HEK293 (cell line): Measurements from ENCODE around the gene NEU4.
A peak's percentile ranks its signal among the peaks of the same experiment; 100 is the strongest.

ENCODE experiments used
- CTCF ChIA-PET: fragments of 350-600 bp; formaldehyde crosslinking; extraction: SDS; loops from one replicate; lab custom pipeline; 2021; ENCODE audit warnings: antibody characterized with exemption; lab: Yijun Ruan, JAX
- POLR2A ChIA-PET: fragments of 300-600 bp; formaldehyde crosslinking; extraction: SDS; loops from one replicate; lab custom pipeline; 2020; ENCODE audit warnings: antibody characterized with exemption, inconsistent platforms; lab: Yijun Ruan, JAX
- H3K27ac ChIP-seq: fragments of 200-500 bp; sonication (Bioruptor generic); 2 replicates; pipeline ENCODE4 v1.5.1; 2014; ENCODE audit warnings: low read depth, low read length, control low read depth, inconsistent platforms; ENCODE audit errors: extremely low read depth
- H3K36me3 ChIP-seq, 2 experiments: fragments of 200-500 bp in 1 of 2; sonication (Bioruptor generic) in 1 of 2; 1 replicate in 1 of 2; 2 replicates in 1 of 2; pipeline ENCODE4 v1.5.1; 2014 to 2017; ENCODE audit warnings: inconsistent platforms in 2 of 2, low read length in 2 of 2; ENCODE audit not compliant: control insufficient read depth in 2 of 2, insufficient read depth in 1 of 2
- H3K4me1 ChIP-seq: fragments of 200-500 bp; sonication (Bioruptor generic); 2 replicates; pipeline ENCODE4 v1.5.1; 2014; ENCODE audit warnings: mild to moderate bottlenecking, low read length, inconsistent platforms; ENCODE audit not compliant: control insufficient read depth, insufficient read depth
- H3K4me3 ChIP-seq: 2 replicates; pipeline ENCODE4 v1.5.1; 2011; ENCODE audit warnings: low read depth, mild to moderate bottlenecking, control low read depth, low read length, moderate library complexity
- H3K9me3 ChIP-seq: fragments of 200-500 bp; sonication (Bioruptor generic); 2 replicates; pipeline ENCODE4 v1.5.1; 2014; ENCODE audit warnings: low read depth, low read length, inconsistent platforms; ENCODE audit not compliant: control insufficient read depth, insufficient read depth
- BCL11A ChIP-seq: fragments of 450-650 bp; formaldehyde crosslinking; IDR thresholded peaks from 2 replicates; pipeline ENCODE4 v1.5.1; 2016; ENCODE audit warnings: low read depth, missing biosample characterization, missing genetic modification characterization
- EGR2 ChIP-seq: fragments of 450-650 bp; formaldehyde crosslinking; IDR thresholded peaks from 2 replicates; pipeline ENCODE4 v1.5.1; 2016; ENCODE audit warnings: low read depth, missing biosample characterization, missing genetic modification characterization
- GLIS2 ChIP-seq: fragments of 450-650 bp; formaldehyde crosslinking; IDR thresholded peaks from 2 replicates; pipeline ENCODE4 v1.5.1; 2016; ENCODE audit warnings: missing biosample characterization, missing genetic modification characterization
- KLF9 ChIP-seq: fragments of 450-650 bp; formaldehyde crosslinking; IDR thresholded peaks from 2 replicates; pipeline ENCODE4 v1.5.1; 2016; ENCODE audit warnings: missing biosample characterization, missing genetic modification characterization, low read depth
- ZFHX2 ChIP-seq: fragments of 450-650 bp; formaldehyde crosslinking; conservative IDR thresholded peaks from 2 replicates; pipeline ENCODE4 v1.5.1; 2016; ENCODE audit warnings: missing biosample characterization, missing genetic modification characterization
- ZIC2 ChIP-seq: fragments of 450-650 bp; formaldehyde crosslinking; IDR thresholded peaks from 2 replicates; pipeline ENCODE4 v1.5.1; 2016; ENCODE audit warnings: missing biosample characterization, missing genetic modification characterization
- ZNF521 ChIP-seq: fragments of 450-650 bp; formaldehyde crosslinking; IDR thresholded peaks from 2 replicates; pipeline ENCODE4 v1.5.1; 2017; ENCODE audit warnings: missing biosample characterization, mild to moderate bottlenecking, missing genetic modification characterization
- ZNF624 ChIP-seq: fragments of 450-650 bp; formaldehyde crosslinking; IDR thresholded peaks from 2 replicates; pipeline ENCODE4 v1.5.1; 2017; ENCODE audit warnings: missing biosample characterization, missing genetic modification characterization
- TF ChIP-seq, protein P1 (sequence below): fragments of 450-650 bp; IDR thresholded peaks from 2 replicates; pipeline ENCODE4 v1.5.1; 2018; ENCODE audit warnings: missing biosample characterization, missing genetic modification characterization
- TF ChIP-seq, protein P2 (sequence below): sonication (generic); formaldehyde crosslinking; IDR thresholded peaks from 2 replicates; pipeline ENCODE4 v1.8.1; 2022; ENCODE audit warnings: mild to moderate bottlenecking, moderate library complexity, missing genetic modification reagents

Gene NEU4

DNA sequence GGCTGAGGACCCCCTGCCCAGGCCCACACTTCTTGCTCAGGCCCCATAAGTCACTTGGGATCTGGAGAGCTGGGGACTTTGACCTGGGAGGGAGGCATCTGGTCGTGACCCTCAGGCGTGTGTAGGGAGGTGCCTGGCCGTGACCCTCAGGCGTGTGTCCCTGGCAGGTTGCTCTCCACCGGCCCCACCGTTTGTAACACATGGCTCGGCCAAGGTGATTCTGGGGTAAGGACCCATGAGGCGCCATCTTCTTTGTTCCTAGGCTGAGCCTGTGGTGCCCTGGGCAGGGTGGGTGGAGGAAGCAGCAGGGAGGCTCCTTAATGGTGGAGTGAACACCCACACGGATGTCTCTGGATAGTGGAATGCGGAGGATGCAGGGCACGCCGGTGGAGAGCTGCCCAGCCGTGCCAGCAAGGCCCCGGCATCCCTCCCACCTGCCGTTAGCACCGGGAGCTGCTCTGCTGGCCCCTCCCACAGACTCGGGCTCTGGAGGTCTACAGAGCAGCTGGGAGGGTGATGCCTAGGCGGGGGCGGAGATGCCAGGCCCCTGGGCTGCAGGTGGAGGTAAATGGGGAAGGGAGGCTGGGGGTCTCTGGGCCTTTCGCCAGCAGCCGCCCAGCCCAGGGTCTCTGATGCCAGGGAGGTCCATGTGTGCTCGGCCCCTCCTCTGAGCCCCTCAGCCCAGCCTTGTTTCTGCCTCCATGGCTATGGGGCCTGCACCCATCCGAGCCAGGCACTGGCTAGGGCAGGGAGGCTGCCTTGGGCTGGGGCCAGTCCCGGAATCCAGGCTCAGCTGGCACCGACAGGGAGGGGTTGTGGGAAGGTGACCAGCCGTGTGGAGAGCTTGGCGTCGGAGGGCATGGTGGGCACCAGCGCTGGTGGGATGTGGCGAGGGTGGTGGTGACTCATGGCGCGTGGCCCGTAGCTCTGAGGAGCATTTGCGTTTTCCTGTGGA is 33.5 kb upstream of the NEU4 start:
- no peaks in the 10 kb centered on the region for H3K36me3 ChIP-seq
- CTCF ChIA-PET: no interaction called here
- TF ChIP-seq EGR2 (tag by site-specific recombination): peak; percentile 67; the same call in 1 of the 2 replicates
- peak; percentile 82 for TF ChIP-seq ZFHX2 (tag by site-specific recombination)
- TF ChIP-seq ZNF521 (tag by site-specific recombination): no peak
- TF ChIP-seq GLIS2 (tag by site-specific recombination): 0 out of 2 replicates have a peak, but pooled peaks have one; percentile 13
- TF ChIP-seq ZIC2 (tag by site-specific recombination): 0 out of 2 replicates have a peak, but pooled peaks have one; percentile 10
- TF ChIP-seq, all 188 proteins: peak for 4
- no peak overlapping the region for H3K27ac ChIP-seq
- H3K4me1 ChIP-seq: no peaks in the 10 kb centered on the region
- POLR2A ChIA-PET: interaction anchor here (0.7 kb wide), 1 partner anchor 14 kb away, joined by 3 read pairs; no protein-coding TSS in a partner anchor
- no peak overlapping the region for H3K4me3 ChIP-seq
- no peaks in the 10 kb centered on the region for H3K9me3 ChIP-seq

DNA sequence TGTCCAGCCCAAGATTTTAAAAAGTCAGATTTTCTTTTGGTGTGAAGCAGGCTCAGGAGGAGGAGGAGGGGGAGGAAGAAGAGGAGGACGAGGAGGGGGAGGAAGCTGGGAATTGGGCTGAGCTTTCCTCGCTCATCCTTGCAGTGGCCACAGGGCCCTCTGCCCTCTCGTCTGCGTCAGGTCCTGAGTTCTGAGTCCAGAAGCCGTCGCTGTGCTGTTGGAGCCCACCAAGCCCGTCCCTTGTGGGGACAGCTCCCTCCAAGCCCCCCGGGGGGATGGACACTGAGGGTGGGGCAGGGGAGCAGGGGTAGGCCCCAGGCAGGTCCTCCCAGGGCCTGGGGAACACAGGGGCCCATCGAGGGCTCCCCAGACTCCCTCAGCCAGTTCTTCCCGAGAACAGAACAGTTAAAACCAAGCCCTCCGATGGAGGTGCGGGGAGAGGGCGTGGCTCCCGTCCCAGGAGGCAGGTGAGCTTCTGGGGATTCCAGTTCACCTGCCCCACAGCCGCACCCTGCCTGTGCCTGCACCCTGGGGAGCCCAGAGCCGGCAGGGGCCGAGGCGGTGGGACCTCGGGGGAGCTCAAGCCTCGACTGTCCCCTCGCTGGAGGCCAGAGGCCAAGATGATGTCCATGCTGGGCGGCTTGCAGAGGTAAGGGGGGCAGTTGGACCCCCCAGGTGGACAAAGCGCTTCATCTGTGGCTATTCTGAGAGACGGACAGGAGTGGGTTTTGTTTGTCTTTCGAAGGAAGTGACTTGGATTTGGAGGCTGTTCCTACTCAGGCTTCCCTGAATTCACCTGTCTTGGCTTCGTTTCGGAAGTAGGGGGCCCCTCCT is 32.4 kb upstream of the NEU4 start, which contains the start of gene GAL3ST2:
Gene GAL3ST2 (plus strand): TSS at position 487 of the 834 bp plus-strand sequence. CDS start 134 bp downstream, at position 621.
- no peak for TF ChIP-seq KLF9 (tag by site-specific recombination)
- TF ChIP-seq, protein P1, sequence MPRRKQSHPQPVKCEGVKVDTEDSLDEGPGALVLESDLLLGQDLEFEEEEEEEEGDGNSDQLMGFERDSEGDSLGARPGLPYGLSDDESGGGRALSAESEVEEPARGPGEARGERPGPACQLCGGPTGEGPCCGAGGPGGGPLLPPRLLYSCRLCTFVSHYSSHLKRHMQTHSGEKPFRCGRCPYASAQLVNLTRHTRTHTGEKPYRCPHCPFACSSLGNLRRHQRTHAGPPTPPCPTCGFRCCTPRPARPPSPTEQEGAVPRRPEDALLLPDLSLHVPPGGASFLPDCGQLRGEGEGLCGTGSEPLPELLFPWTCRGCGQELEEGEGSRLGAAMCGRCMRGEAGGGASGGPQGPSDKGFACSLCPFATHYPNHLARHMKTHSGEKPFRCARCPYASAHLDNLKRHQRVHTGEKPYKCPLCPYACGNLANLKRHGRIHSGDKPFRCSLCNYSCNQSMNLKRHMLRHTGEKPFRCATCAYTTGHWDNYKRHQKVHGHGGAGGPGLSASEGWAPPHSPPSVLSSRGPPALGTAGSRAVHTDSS: peak; percentile 52
- Histone ChIP-seq H3K4me3 (no peak within 1 kb of the TSS), H3K36me3 (no peaks in the 10 kb centered on the region), H3K9me3 (no peaks in the 10 kb centered on the region), H3K27ac (no peak within 1 kb of the TSS), H3K4me1 (no peaks in the 10 kb centered on the region)
- CTCF ChIA-PET: interaction anchor here (0.6 kb wide), 1 partner anchor 1459 kb away, joined by 4 read pairs; no protein-coding TSS in a partner anchor
- POLR2A ChIA-PET: no interaction called here

GRCh38 chr2:241777170-241777685 is 31.8 kb upstream of the NEU4 start:
- H3K9me3 ChIP-seq: no peaks in the 10 kb centered on the region
- TF ChIP-seq, protein P2, sequence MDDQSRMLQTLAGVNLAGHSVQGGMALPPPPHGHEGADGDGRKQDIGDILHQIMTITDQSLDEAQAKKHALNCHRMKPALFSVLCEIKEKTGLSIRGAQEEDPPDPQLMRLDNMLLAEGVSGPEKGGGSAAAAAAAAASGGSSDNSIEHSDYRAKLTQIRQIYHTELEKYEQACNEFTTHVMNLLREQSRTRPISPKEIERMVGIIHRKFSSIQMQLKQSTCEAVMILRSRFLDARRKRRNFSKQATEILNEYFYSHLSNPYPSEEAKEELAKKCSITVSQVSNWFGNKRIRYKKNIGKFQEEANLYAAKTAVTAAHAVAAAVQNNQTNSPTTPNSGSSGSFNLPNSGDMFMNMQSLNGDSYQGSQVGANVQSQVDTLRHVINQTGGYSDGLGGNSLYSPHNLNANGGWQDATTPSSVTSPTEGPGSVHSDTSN (CRISPR knock-in tag): no peak
- TF ChIP-seq BCL11A (no peak), ZNF624 (no peak)
- no peaks in the 10 kb centered on the region for H3K36me3 ChIP-seq
- H3K4me3 ChIP-seq: no peak overlapping the region
- no peak overlapping the region for H3K27ac ChIP-seq
- no peaks in the 10 kb centered on the region for H3K4me1 ChIP-seq
- CTCF ChIA-PET: interaction anchor here (0.6 kb wide), 1 partner anchor 1460 kb away, joined by 4 read pairs; no protein-coding TSS in a partner anchor
- POLR2A ChIA-PET: no interaction called here
